ENCODE data around the gene MCCC2. TPM values are rescaled to one million over a fixed set of nuclear protein-coding genes. Genes with fewer than 3 reads are reported as not detected.
"Not testable (repeated sequence)": the region's sequence is repeated elsewhere in the genome, so short reads cannot be mapped to it uniquely, and the experiment has no call there.

The MCCC2 gene
- total RNA-seq, 5 donors from 2014 or later (not counting 1 experiment from before 2014, with no cell fraction given): 27.2 to 32.8 (median 27.5) TPM

DNA sequence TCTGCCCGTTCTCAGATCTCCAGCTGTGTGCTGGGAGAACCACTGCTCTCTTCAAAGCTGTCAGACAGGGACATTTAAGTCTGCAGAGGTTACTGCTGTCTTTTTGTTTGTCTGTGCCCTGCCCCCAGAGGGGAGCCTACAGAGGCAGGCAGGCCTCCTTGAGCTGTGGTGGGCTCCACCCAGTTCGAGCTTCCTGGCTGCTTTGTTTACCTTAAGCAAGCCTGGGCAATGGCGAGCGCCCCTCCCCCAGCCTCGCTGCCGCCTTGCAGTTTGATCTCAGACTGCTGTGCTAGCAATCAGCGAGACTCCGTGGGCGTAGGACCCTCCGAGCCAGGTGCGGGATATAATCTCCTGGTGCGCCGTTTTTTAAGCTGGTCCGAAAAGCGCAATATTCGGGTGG, 22.8 kb downstream of the MCCC2 start:
- POLR2A ChIA-PET; H3K9me3 Mint-ChIP-seq; H3K27me3 ChIP-seq (replicated peaks in 1 of 2; ENCODE audit: control insufficient read depth in 2 of 2, extremely low read depth in 1 of 2, insufficient read depth in 2 of 2, low read length in 1 of 2); H3K27ac ChIP-seq (ENCODE audit: low read length); H3K4me1 Mint-ChIP-seq; H3K4me1 ChIP-seq (ENCODE audit: control insufficient read depth in 1 of 2, extremely low read depth in 1 of 2, insufficient read depth in 2 of 2, low read length in 2 of 2); ATAC-seq (replicated peaks in 1 of 4); H3K27me3 Mint-ChIP-seq; H3K4me3 Mint-ChIP-seq; CTCF ChIA-PET; H3K27ac Mint-ChIP-seq; H3K9me3 ChIP-seq; H3K4me3 ChIP-seq (ENCODE audit: control insufficient read depth in 1 of 2, extremely low read depth in 1 of 2, low read length in 1 of 2): not testable (repeated sequence)
- H3K36me3 Mint-ChIP-seq: peaks cover 32% of the 10 kb centered on the region
- H3K36me3 ChIP-seq (ENCODE audit: control insufficient read depth in 2 of 2, extremely low read depth in 1 of 2, insufficient read depth in 1 of 2, low read length in 1 of 2): peaks cover 7 to 17% of the 10 kb centered on the region in 2 donors
- 80% methylated on average over 1 of the region's 16 CpGs for WGBS (ENCODE audit: insufficient coverage)
- peak in 2 of 35 experiments; percentile 3 to 6 for DNase-seq

DNA sequence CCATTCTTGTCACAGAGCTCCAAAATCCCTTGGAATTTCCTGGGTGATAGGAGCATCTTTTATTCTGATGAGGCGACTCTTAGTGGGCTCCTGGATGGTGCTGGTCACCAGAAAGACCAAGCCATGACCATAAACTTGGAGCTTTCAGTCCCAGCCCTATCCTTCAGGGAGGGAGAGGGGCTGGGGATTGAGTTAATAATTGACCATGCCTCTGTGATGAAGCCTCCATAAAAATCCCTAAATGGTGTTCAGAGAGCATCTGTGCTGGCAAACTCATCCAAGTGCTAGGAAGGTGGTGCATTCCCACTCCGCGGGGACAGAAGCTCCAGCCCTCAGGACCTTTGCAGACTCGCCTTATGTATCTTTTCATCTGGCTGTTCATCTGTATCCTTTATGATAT, 28.7 kb downstream of the MCCC2 start:
- peaks cover 0 to 3% of the 10 kb centered on the region in 2 experiments for H3K4me1 ChIP-seq (ENCODE audit: control insufficient read depth in 1 of 2, extremely low read depth in 1 of 2, insufficient read depth in 2 of 2, low read length in 2 of 2)
- no peaks in the 10 kb centered on the region for H3K27me3 Mint-ChIP-seq
- H3K9me3 ChIP-seq: no peaks in the 10 kb centered on the region
- H3K9me3 Mint-ChIP-seq: no peaks in the 10 kb centered on the region
- WGBS (ENCODE audit: insufficient coverage): 100% methylated on average over 1 of the region's 4 CpGs
- H3K4me3 ChIP-seq (ENCODE audit: control insufficient read depth in 1 of 2, extremely low read depth in 1 of 2, low read length in 1 of 2): no peak overlapping the region
- ATAC-seq (replicated peaks in 1 of 4) (no peak), DNase-seq (no peak)
- H3K36me3 ChIP-seq (ENCODE audit: control insufficient read depth in 2 of 2, extremely low read depth in 1 of 2, insufficient read depth in 1 of 2, low read length in 1 of 2): peaks cover 5 to 34% of the 10 kb centered on the region in 2 donors
- peaks cover 14 to 27% (median 19%) of the 10 kb centered on the region in 3 donors for H3K4me1 Mint-ChIP-seq
- no peak overlapping the region for H3K27ac ChIP-seq (ENCODE audit: low read length)
- H3K36me3 Mint-ChIP-seq: peaks cover 61% of the 10 kb centered on the region
- CTCF ChIA-PET: interaction anchor here in 1 of 2 donors (0.7 kb wide), 1 partner anchor 31 kb away, joined by 4 read pairs; no protein-coding TSS in a partner anchor
- H3K27me3 ChIP-seq (replicated peaks in 1 of 2; ENCODE audit: control insufficient read depth in 2 of 2, extremely low read depth in 1 of 2, insufficient read depth in 2 of 2, low read length in 1 of 2): no peaks in the 10 kb centered on the region
- POLR2A ChIA-PET: no interaction called here
- H3K4me3 Mint-ChIP-seq: no peak overlapping the region
- H3K27ac Mint-ChIP-seq: no peak overlapping the region

GRCh38 chr5:71620630-71621029, 33.5 kb downstream of the MCCC2 start:
- Mint-ChIP-seq H3K27me3 (no peaks in the 10 kb centered on the region), H3K36me3 (peaks cover 70% of the 10 kb centered on the region), H3K4me3 (no peak overlapping the region), H3K27ac (peak overlapping the region in 1 of 2 donors; percentile 62), H3K9me3 (no peaks in the 10 kb centered on the region), H3K4me1 (peaks cover 18 to 27% (median 26%) of the 10 kb centered on the region in 3 donors)
- WGBS (ENCODE audit: insufficient coverage): 100% methylated on average over 1 of the region's 2 CpGs
- peaks cover 0 to 23% of the 10 kb centered on the region in 2 donors for H3K36me3 ChIP-seq (ENCODE audit: control insufficient read depth in 2 of 2, extremely low read depth in 1 of 2, insufficient read depth in 1 of 2, low read length in 1 of 2)
- ChIA-PET CTCF (no interaction called here), POLR2A (no interaction called here)
- H3K27me3 ChIP-seq (replicated peaks in 1 of 2; ENCODE audit: control insufficient read depth in 2 of 2, extremely low read depth in 1 of 2, insufficient read depth in 2 of 2, low read length in 1 of 2): no peaks in the 10 kb centered on the region
- no peaks in the 10 kb centered on the region for H3K9me3 ChIP-seq
- no peaks in the 10 kb centered on the region for H3K4me1 ChIP-seq (ENCODE audit: control insufficient read depth in 1 of 2, extremely low read depth in 1 of 2, insufficient read depth in 2 of 2, low read length in 2 of 2)
- ATAC-seq (replicated peaks in 1 of 4) (no peak), DNase-seq (no peak)
- no peak overlapping the region for H3K4me3 ChIP-seq (ENCODE audit: control insufficient read depth in 1 of 2, extremely low read depth in 1 of 2, low read length in 1 of 2)
- no peak overlapping the region for H3K27ac ChIP-seq (ENCODE audit: low read length)

GRCh38 chr5:71621268-71621667, 34.1 kb downstream of the MCCC2 start:
- Mint-ChIP-seq H3K4me3 (no peak overlapping the region), H3K27me3 (no peaks in the 10 kb centered on the region), H3K27ac (peak overlapping the region in 1 of 2 donors; percentile 41), H3K9me3 (no peaks in the 10 kb centered on the region), H3K36me3 (peaks cover 67% of the 10 kb centered on the region), H3K4me1 (peaks cover 18 to 27% (median 26%) of the 10 kb centered on the region in 3 donors)
- Histone ChIP-seq H3K9me3 (no peaks in the 10 kb centered on the region), H3K4me3 (ENCODE audit: control insufficient read depth in 1 of 2, extremely low read depth in 1 of 2, low read length in 1 of 2) (no peak overlapping the region), H3K36me3 (ENCODE audit: control insufficient read depth in 2 of 2, extremely low read depth in 1 of 2, insufficient read depth in 1 of 2, low read length in 1 of 2) (peaks cover 0 to 17% of the 10 kb centered on the region in 2 donors), H3K27ac (ENCODE audit: low read length) (no peak overlapping the region), H3K4me1 (ENCODE audit: control insufficient read depth in 1 of 2, extremely low read depth in 1 of 2, insufficient read depth in 2 of 2, low read length in 2 of 2) (no peaks in the 10 kb centered on the region), H3K27me3 (replicated peaks in 1 of 2; ENCODE audit: control insufficient read depth in 2 of 2, extremely low read depth in 1 of 2, insufficient read depth in 2 of 2, low read length in 1 of 2) (no peaks in the 10 kb centered on the region)
- no peak for DNase-seq
- ChIA-PET POLR2A (interaction anchor here in 1 of 2 donors (0.7 kb wide), 1 partner anchor 52 kb away, joined by 3 read pairs; no protein-coding TSS in a partner anchor), CTCF (interaction anchor here in 1 of 2 donors (1.6 kb wide), 1 partner anchor 20 kb away, joined by 4 read pairs; no protein-coding TSS in a partner anchor)
- WGBS (ENCODE audit: insufficient coverage): 92% methylated on average over 2 of the region's 3 CpGs
- no peak for ATAC-seq (replicated peaks in 1 of 4)

DNA sequence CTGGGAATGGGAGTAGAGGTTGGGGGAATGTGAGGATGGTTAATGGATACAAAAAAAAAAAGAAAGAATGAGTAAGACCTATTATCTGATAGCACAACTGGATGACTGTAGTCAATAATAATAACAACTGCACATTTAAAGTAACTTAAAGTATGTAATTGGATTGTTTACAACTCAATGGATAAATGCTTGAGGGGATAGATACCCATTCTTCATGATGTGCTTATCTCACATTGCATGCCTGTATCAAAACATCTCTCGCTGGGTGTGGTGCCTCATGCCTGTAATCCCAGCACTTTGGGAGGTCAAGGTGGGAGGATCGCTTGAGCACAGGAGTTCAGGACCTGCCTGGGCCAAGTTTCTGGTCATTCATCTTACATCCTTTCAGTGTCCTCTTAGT, 34.6 kb downstream of the MCCC2 start:
- DNase-seq (no peak), ATAC-seq (replicated peaks in 1 of 4) (no peak)
- no peaks in the 10 kb centered on the region for H3K27me3 ChIP-seq (replicated peaks in 1 of 2; ENCODE audit: control insufficient read depth in 2 of 2, extremely low read depth in 1 of 2, insufficient read depth in 2 of 2, low read length in 1 of 2)
- Mint-ChIP-seq H3K9me3 (peaks cover 0 to under 1% (median 0%) of the 10 kb centered on the region in 3 donors), H3K4me3 (no peak overlapping the region), H3K27me3 (no peaks in the 10 kb centered on the region), H3K27ac (no peak overlapping the region), H3K36me3 (peaks cover 66% of the 10 kb centered on the region), H3K4me1 (peaks cover 18 to 25% (median 24%) of the 10 kb centered on the region in 3 donors)
- H3K36me3 ChIP-seq (ENCODE audit: control insufficient read depth in 2 of 2, extremely low read depth in 1 of 2, insufficient read depth in 1 of 2, low read length in 1 of 2): peaks cover 0 to 15% of the 10 kb centered on the region in 2 donors
- H3K4me1 ChIP-seq (ENCODE audit: control insufficient read depth in 1 of 2, extremely low read depth in 1 of 2, insufficient read depth in 2 of 2, low read length in 2 of 2): no peaks in the 10 kb centered on the region
- CTCF ChIA-PET: interaction anchor here (0.6 to 1.6 kb wide), 2 partner anchors 21 to 42 kb away, joined by 4 read pairs; no protein-coding TSS in a partner anchor
- no peak overlapping the region for H3K4me3 ChIP-seq (ENCODE audit: control insufficient read depth in 1 of 2, extremely low read depth in 1 of 2, low read length in 1 of 2)
- no CpG with 5 or more reads among the region's 2 CpGs for WGBS (ENCODE audit: insufficient coverage)
- no peaks in the 10 kb centered on the region for H3K9me3 ChIP-seq
- POLR2A ChIA-PET: interaction anchor here in 1 of 2 donors (0.7 kb wide), 1 partner anchor 52 kb away, joined by 3 read pairs; no protein-coding TSS in a partner anchor
- no peak overlapping the region for H3K27ac ChIP-seq (ENCODE audit: low read length)

- H3K27ac ChIP-seq (ENCODE audit: low read length): no peak overlapping the region
- no peaks in the 10 kb centered on the region for H3K4me1 ChIP-seq (ENCODE audit: control insufficient read depth in 1 of 2, extremely low read depth in 1 of 2, insufficient read depth in 2 of 2, low read length in 2 of 2)
- H3K4me3 Mint-ChIP-seq: no peak overlapping the region
- 99% methylated on average over 7 of the region's 10 CpGs for WGBS (ENCODE audit: insufficient coverage)
- H3K9me3 Mint-ChIP-seq: peaks cover 0 to 5% (median 3%) of the 10 kb centered on the region in 3 donors
- H3K27me3 Mint-ChIP-seq: no peaks in the 10 kb centered on the region
- CTCF ChIA-PET: no interaction called here
- no peak for DNase-seq
- H3K27me3 ChIP-seq (replicated peaks in 1 of 2; ENCODE audit: control insufficient read depth in 2 of 2, extremely low read depth in 1 of 2, insufficient read depth in 2 of 2, low read length in 1 of 2): no peaks in the 10 kb centered on the region
- POLR2A ChIA-PET: no interaction called here
- H3K4me3 ChIP-seq (ENCODE audit: control insufficient read depth in 1 of 2, extremely low read depth in 1 of 2, low read length in 1 of 2): no peak overlapping the region
- H3K27ac Mint-ChIP-seq: no peak overlapping the region
- H3K9me3 ChIP-seq: no peaks in the 10 kb centered on the region
- peaks cover 63% of the 10 kb centered on the region for H3K36me3 Mint-ChIP-seq
- H3K4me1 Mint-ChIP-seq: peaks cover 11 to 17% (median 14%) of the 10 kb centered on the region in 3 donors
- no peak for ATAC-seq (replicated peaks in 1 of 4)
- H3K36me3 ChIP-seq (ENCODE audit: control insufficient read depth in 2 of 2, extremely low read depth in 1 of 2, insufficient read depth in 1 of 2, low read length in 1 of 2): peaks cover 0 to 10% of the 10 kb centered on the region in 2 donors
Measured at GRCh38 chr5:71623221-71623794, 36.2 kb downstream of the MCCC2 start.

Measured in T-cell (primary cell).